ENCODE results near the gene NAA16.

Gene NAA16

DNA sequence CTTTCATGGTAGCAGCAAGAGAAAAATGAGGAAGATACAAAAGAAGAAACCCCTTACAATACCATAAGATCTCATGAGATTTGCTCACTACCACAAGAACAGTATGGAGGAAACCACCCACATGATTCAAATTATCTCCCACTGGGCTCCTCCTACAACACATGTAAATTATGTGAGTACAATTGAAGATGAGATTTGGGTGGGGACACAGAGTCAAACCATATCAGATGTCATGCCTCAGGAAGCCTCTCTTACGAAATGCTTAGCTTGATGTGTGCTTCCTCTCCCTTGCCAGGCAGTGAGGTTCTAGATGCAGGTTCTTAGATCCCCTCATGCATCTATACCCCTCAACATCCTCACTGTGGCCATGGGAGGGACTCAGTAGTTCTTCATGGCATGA, 83.1 kb downstream of the NAA16 start:
- no peak overlapping the region for H3K4me3 ChIP-seq (ENCODE audit: low read depth in 1 of 2, low read length in 1 of 2)
- H3K36me3 ChIP-seq: no peaks in the 10 kb centered on the region
- no peaks in the 10 kb centered on the region for H3K27me3 ChIP-seq
- no peak overlapping the region for H3K27ac ChIP-seq
- no peaks in the 10 kb centered on the region for H3K4me1 ChIP-seq (ENCODE audit: control insufficient read depth in 1 of 2, insufficient read depth in 1 of 2, low read depth in 1 of 2, low read length in 1 of 2)
- TF ChIP-seq, protein P1, sequence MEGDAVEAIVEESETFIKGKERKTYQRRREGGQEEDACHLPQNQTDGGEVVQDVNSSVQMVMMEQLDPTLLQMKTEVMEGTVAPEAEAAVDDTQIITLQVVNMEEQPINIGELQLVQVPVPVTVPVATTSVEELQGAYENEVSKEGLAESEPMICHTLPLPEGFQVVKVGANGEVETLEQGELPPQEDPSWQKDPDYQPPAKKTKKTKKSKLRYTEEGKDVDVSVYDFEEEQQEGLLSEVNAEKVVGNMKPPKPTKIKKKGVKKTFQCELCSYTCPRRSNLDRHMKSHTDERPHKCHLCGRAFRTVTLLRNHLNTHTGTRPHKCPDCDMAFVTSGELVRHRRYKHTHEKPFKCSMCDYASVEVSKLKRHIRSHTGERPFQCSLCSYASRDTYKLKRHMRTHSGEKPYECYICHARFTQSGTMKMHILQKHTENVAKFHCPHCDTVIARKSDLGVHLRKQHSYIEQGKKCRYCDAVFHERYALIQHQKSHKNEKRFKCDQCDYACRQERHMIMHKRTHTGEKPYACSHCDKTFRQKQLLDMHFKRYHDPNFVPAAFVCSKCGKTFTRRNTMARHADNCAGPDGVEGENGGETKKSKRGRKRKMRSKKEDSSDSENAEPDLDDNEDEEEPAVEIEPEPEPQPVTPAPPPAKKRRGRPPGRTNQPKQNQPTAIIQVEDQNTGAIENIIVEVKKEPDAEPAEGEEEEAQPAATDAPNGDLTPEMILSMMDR (IDR thresholded peaks at IDR 0.05): no peak
- no peaks in the 10 kb centered on the region for H3K9me3 ChIP-seq

DNA sequence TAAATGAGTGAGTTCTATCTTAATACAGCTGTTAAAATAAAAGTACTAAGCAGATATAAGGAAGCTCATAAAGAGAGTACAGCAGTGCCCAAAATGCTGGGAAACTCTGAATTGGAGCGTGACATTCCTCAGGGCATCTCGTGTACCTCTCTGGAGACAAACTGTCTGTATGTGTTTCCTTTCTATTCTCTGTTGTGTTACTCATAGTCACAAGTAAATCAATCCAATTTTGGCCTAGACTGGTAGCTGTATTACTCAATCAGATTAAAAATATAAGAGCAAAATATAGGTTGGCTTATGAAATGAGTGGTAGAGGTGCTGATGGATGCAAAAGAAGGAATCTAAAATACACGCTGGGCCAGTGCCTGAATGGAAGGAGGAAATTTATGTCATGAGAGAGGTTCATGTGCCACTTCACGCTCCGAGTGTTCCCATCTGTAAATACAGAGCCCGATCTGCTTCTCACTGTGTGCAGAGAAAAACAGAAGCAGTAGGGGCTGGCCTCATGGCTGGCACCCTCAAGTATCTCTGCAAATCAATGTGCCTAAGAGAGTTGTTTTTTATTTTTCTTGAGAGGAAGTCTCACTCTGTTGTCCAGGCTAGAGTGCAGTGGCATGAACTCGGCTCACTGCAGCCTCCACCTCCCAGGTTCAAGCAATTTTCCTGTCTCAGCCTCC, 87.6 kb downstream of the NAA16 start:
- no peaks in the 10 kb centered on the region for H3K27me3 ChIP-seq
- H3K9me3 ChIP-seq: no peaks in the 10 kb centered on the region
- H3K27ac ChIP-seq: no peak overlapping the region
- no peaks in the 10 kb centered on the region for H3K4me1 ChIP-seq (ENCODE audit: control insufficient read depth in 1 of 2, insufficient read depth in 1 of 2, low read depth in 1 of 2, low read length in 1 of 2)
- H3K4me3 ChIP-seq (ENCODE audit: low read depth in 1 of 2, low read length in 1 of 2): no peak overlapping the region
- TF ChIP-seq, protein P1 (IDR thresholded peaks at IDR 0.05): no peak
- H3K36me3 ChIP-seq: no peaks in the 10 kb centered on the region

DNA sequence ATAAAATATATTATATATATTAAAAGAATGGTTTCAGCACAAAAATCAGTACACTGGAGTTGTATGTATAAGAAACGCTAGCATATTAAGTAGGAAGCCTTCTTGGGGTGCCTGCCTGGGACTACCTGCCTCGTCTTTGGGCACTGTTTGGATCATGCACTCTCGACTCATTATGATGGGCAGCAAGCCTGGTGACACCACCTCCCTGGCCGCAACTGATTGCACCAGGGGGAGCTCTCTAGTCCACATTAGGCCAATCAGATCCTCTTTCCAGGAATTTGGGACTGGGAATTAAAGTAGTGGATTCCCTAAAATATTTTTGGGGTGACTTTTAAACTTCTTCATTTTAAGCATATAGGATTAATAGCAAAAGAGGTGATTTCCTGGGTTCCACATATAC, 90.3 kb downstream of the NAA16 start:
- H3K4me1 ChIP-seq (ENCODE audit: control insufficient read depth in 1 of 2, insufficient read depth in 1 of 2, low read depth in 1 of 2, low read length in 1 of 2): no peaks in the 10 kb centered on the region
- no peaks in the 10 kb centered on the region for H3K9me3 ChIP-seq
- H3K27ac ChIP-seq: no peak overlapping the region
- no peaks in the 10 kb centered on the region for H3K27me3 ChIP-seq
- TF ChIP-seq, protein P1 (IDR thresholded peaks at IDR 0.05): no peak
- H3K4me3 ChIP-seq (ENCODE audit: low read depth in 1 of 2, low read length in 1 of 2): no peak overlapping the region
- no peaks in the 10 kb centered on the region for H3K36me3 ChIP-seq

DNA sequence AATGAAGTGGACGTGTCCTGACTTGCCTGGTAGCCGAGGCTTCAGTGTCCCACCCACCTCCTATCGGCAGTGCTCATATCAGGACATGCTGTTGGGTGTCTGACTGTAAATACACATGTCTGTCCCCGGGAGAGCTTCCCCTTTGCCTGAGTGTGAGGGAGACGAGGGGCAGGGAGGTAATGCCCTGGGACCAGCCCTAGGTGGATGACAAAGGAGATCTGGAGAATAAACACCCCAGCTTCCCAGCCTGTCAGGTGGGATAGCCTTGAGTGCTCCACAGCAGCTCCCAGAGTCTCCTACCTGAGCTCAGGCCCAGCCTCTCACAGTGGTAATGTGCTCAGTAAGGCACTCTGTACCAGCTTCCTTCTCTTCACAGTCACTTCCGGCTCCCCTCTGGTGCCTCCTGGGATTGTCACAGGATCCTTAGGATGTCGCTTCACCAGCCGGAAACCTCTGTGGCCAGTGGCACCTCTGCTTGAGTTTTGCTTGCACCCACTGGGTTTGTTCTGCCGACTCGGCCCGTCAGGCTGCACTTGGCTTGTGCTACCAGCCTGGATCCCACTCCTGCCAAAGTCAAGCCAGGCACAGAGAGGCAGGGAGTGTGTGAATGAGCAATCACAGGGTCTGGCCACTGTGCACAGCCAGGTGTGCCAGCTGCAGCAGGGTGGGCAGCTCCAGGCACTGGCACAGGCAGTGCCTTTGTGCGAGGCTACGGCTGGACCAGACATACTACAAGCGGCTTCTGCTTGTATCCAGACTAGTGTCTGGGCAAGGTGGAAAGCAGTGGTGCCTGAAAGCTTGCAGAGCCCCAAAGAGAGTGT, 91.8 kb downstream of the NAA16 start:
- no peaks in the 10 kb centered on the region for H3K27me3 ChIP-seq
- H3K4me1 ChIP-seq (ENCODE audit: control insufficient read depth in 1 of 2, insufficient read depth in 1 of 2, low read depth in 1 of 2, low read length in 1 of 2): no peaks in the 10 kb centered on the region
- TF ChIP-seq, protein P1 (IDR thresholded peaks at IDR 0.05): no peak
- H3K4me3 ChIP-seq (ENCODE audit: low read depth in 1 of 2, low read length in 1 of 2): no peak overlapping the region
- no peak overlapping the region for H3K27ac ChIP-seq
- H3K9me3 ChIP-seq: no peaks in the 10 kb centered on the region
- no peaks in the 10 kb centered on the region for H3K36me3 ChIP-seq

DNA sequence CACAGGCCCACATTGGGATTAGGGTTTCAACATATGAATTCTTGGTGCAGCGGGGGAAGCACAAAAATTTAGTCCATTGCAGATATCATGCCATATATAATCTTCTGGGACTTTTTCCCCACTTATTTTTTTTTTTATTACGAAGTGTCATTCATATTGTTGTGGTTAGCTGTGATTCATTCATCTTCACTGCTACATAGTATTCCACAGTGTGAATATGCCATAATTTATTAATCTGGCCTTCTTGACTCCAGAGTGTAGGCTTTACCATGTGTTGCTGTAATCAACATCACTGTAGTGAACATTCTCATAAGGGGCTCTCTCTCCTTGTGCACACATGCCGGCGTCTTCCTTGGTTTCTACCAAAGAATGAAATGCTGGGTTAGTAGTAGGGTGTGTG, 92.9 kb downstream of the NAA16 start:
- no peak overlapping the region for H3K27ac ChIP-seq
- no peaks in the 10 kb centered on the region for H3K9me3 ChIP-seq
- H3K4me3 ChIP-seq (ENCODE audit: low read depth in 1 of 2, low read length in 1 of 2): no peak overlapping the region
- no peaks in the 10 kb centered on the region for H3K27me3 ChIP-seq
- no peaks in the 10 kb centered on the region for H3K36me3 ChIP-seq
- TF ChIP-seq, protein P1 (IDR thresholded peaks at IDR 0.05): no peak
- H3K4me1 ChIP-seq (ENCODE audit: control insufficient read depth in 1 of 2, insufficient read depth in 1 of 2, low read depth in 1 of 2, low read length in 1 of 2): no peaks in the 10 kb centered on the region
